HG03097 (cell line): ENCODE results near the gene WRNIP1.
"Not testable (repeated sequence)": the region's sequence is repeated elsewhere in the genome, so short reads cannot be mapped to it uniquely, and the experiment has no call there.

Source experiments
- ATAC-seq: cut with Tn5 transposase; IDR thresholded peaks from one replicate; pipeline ENCODE4 v1.9.1; 2021; ENCODE audit not compliant: unreplicated experiment, low FRiP score

Gene WRNIP1

GRCh38 chr6:2760882-2761842 is 4.0 kb upstream of the WRNIP1 start:
- ATAC-seq = no peak

- not testable (repeated sequence) for ATAC-seq
These were observed 2.3 kb upstream of the WRNIP1 start for GRCh38 chr6:2762868-2763267.

GRCh38 chr6:2763345-2763841 is 1.8 kb upstream of the WRNIP1 start:
- ATAC-seq = no peak

- no peak for ATAC-seq
These were observed 1.2 kb upstream of the WRNIP1 start for GRCh38 chr6:2763876-2764540.

DNA sequence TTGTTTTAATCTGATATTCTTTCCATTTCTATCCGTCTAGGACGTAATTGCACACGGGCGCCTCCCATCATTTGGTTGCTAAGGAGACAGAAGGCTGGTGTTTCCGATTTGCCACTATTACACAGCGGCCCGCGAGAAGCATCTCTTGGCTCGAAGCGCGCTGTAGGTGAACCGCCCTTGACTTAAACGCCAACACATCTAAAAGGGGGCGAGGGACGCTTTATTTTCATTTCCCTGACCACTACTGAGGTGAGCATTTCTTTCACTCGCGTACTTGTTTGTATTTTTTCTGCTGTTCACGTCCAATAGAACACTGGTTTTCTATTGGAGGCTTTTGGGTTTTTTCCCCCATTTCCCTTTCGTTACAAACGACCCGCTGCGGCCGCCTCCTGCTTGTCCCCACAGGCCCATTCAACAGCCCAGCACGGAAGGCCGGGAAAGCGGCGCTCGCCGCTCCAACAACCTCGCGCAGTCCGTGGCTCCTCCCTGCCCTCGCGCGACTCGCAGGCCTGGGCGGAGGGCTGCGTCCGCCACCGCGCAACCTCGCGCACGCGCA is 505 bp upstream of the WRNIP1 start:
- peak; percentile 51 for ATAC-seq

GRCh38 chr6:2765896-2766766 is 938 bp downstream of the WRNIP1 start:
- peak; percentile 7 for ATAC-seq

- ATAC-seq = no peak
These were observed 1.8 kb downstream of the WRNIP1 start for GRCh38 chr6:2766767-2767656.

GRCh38 chr6:2767657-2768524 is 2.7 kb downstream of the WRNIP1 start:
- ATAC-seq = no peak

DNA sequence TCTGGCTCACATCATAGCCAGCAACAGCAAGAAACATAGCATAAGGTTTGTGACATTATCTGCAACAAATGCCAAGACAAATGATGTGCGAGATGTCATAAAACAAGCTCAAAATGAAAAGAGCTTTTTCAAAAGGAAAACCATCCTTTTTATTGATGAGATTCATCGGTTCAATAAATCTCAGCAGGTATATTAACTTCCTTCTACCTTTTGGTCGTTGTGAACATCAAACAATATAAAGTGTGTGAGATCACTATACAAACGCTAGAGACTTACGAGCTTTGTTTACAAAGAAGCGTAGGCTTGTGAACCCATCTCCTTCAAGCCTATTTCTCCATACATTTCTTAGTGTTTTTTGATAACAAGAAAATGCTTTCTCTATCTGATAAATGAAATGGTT is 3.5 kb downstream of the WRNIP1 start:
- ATAC-seq = no peak

DNA sequence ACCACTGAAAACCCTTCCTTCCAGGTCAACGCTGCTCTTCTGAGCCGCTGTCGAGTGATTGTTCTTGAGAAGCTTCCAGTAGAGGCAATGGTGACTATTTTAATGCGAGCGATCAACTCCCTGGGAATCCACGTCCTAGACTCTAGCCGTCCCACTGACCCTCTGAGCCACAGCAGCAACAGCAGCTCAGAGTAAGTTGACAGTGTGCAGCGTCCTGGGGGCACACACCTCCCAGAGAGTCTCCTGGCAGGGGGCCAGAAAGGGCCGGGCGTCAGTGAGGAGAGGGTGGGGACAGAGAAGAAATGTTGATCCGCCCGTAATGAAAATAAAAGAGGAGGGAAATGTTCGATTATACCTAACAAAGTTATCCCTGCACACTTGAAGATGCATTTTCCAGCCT is 5.0 kb downstream of the WRNIP1 start:
- ATAC-seq = no peak

DNA sequence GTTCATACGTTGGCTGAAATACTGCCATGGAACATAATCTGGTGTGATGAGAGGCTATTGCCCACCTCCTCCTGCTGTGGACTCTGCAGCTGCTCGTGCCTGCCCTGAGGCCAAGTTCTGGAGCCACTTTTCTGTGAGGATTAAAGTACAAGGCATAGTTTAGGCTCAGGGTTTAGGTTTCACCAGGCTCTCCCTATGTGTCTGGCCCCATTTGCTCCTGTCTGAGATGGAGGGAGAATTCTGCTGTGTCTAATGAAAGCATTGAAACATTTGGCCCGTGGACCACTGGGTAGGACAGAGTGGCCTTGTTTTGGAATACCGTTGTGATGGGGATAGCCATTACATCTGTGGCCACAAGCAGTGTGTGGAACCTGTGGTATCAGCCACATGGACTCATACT is 5.9 kb downstream of the WRNIP1 start:
- ATAC-seq = no peak

DNA sequence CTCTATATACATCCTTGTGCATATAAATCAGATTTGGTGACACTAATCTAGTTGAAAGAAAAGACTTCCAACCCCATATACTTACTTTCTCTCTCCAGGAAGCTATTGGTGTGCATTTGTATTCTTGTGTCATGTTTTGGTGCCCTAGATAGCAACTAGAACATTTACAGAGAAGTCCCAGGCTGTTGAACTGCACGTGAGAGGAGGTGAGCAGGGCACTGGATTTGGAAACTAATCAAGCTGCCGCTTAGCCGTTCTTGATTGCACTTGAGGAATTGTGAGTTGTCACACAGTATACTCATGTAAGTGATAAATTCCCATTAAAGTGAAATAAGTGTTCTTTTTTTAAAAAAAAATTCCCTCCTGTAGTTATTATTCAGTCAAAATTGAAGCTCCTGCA is 7.6 kb downstream of the WRNIP1 start:
- no peak for ATAC-seq

GRCh38 chr6:2773449-2773848 is 8.3 kb downstream of the WRNIP1 start:
- no peak for ATAC-seq

- no peak for ATAC-seq
These were observed 9.8 kb downstream of the WRNIP1 start for GRCh38 chr6:2775003-2775402.

- ATAC-seq = no peak
These were observed 12.1 kb downstream of the WRNIP1 start for GRCh38 chr6:2777249-2777648.

DNA sequence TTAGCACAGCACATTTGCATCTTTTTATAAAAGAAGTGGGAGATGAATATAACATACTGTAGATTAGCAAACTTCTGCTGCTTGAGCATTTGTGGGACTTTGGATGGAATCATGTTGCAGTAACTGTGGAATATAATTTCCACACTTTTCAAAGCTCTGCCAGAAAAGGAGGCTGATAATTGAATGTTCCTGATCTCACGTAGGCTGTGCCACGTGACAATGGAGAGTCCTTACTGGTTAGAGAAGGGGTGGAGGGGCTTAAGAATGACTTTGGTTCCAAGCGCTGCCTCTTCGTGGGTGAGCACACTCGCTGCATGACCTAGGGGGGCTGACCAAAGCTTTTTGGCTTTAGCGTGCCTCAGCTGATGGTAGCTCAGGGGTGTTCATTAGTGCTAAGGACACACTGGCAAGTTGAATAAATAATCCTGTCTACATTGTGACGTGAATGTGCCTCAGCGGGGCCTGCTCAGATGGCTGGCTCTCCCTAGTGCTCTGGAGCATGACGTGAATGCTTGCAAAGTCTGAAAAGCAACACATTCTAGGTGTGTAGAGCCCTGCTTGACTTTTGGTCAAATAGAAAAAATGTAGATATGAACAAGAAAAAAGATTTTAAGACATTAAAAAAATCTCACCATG is 15.0 kb downstream of the WRNIP1 start:
- ATAC-seq = no peak

- no peak for ATAC-seq
These were observed 16.6 kb downstream of the WRNIP1 start for GRCh38 chr6:2781685-2782355.

DNA sequence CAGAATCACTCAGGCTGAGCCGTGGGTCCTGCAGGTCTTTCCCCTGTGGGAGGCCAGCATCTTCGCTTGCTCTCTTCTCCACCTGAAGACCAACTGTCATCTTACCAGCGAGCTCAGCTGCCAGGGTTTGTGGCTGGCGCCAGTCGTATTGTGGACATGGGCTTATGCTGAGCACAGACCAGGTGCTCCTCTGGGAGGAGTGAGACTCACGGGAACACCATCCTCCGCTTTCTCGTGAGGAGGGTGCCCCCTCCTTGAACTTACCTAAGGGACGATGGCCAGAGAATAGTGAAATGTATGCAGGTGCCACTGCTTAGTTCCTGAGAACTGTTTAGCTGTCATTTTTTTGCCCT is 17.1 kb downstream of the WRNIP1 start:
- ATAC-seq = no peak
